HG03097 (cell line): ENCODE data around the gene SVIL.

Source experiments
- ATAC-seq: cut with Tn5 transposase; IDR thresholded peaks from one replicate; pipeline ENCODE4 v1.9.1; 2021; ENCODE audit not compliant: unreplicated experiment, low FRiP score

SVIL gene

GRCh38 chr10:29434111-29434510 is 200.7 kb downstream of the SVIL start:
- no peak for ATAC-seq

GRCh38 chr10:29431711-29432110 is 203.1 kb downstream of the SVIL start:
- no peak for ATAC-seq

- no peak for ATAC-seq
These were observed 204.7 kb downstream of the SVIL start for GRCh38 chr10:29430101-29430500.

GRCh38 chr10:29428486-29428885 is 206.3 kb downstream of the SVIL start:
- ATAC-seq = no peak

GRCh38 chr10:29427667-29428066 is 207.1 kb downstream of the SVIL start:
- ATAC-seq = no peak

GRCh38 chr10:29426420-29426819 is 208.4 kb downstream of the SVIL start:
- ATAC-seq = no peak

- ATAC-seq = no peak
These were observed 210.8 kb downstream of the SVIL start for GRCh38 chr10:29424017-29424416.

- no peak for ATAC-seq
These were observed 214.0 kb downstream of the SVIL start for GRCh38 chr10:29420744-29421143.

GRCh38 chr10:29417324-29417723 is 217.4 kb downstream of the SVIL start:
- ATAC-seq = no peak

- no peak for ATAC-seq
These were observed 218.9 kb downstream of the SVIL start for GRCh38 chr10:29415876-29416275.

GRCh38 chr10:29414501-29414900 is 220.3 kb downstream of the SVIL start:
- no peak for ATAC-seq

GRCh38 chr10:29412485-29412884 is 222.3 kb downstream of the SVIL start:
- ATAC-seq = no peak

- ATAC-seq = no peak
These were observed 223.0 kb downstream of the SVIL start for GRCh38 chr10:29411666-29412315.

GRCh38 chr10:29409241-29410054 is 225.3 kb downstream of the SVIL start:
- peak; percentile 71 for ATAC-seq

- no peak for ATAC-seq
These were observed 225.9 kb downstream of the SVIL start for GRCh38 chr10:29408847-29409240.
